GM12873 (cell line): Measurements from ENCODE around the gene ASH1L.

ENCODE experiments used
- TF ChIP-seq, protein P1 (sequence below): IDR thresholded peaks from 2 replicates; pipeline ENCODE4 v1.5.1; 2012; ENCODE audit warnings: low read depth, mild to moderate bottlenecking, moderate library complexity, low read length, control low read depth; ENCODE audit not compliant: insufficient read depth; ENCODE audit errors: missing control alignments

ASH1L gene

DNA sequence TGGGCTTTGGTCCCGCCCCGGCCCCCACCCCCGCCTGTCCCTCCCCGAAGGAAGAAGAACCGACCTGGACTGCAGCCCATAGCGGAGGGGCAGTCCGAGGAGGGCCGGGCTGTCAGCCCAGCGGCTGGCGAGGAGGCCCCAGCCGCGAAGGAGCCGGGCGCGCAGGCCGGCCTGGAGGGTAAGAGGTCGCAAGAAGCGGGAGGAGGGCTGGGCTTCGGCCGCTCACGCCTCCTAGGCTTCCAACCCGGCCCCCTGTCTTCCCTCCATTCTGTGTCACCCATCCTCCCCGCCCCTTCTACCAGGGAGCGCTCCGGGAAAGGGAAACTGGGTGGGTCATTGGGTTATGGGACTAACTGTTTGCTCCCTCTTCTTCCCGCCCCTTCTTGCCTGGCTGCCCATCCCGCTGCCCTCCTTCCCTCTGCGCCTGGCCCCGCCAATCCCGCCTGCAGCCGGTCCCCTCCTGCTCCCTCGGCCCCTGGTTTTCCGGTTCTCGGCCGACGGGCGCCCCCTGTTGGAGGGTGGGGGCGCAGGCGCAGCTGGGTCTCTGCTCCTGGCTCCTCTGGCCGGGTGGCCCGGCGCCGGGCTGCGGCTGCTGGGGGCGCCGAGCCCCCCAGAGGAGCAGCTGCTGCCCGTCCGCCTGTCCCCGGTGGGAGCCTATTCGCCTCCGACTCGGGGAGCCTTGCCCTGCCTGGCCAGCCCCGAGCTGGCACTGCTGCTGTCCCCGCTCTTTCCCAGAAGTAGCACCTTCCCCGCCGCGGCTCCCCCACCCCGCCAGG is 239.5 kb downstream of the ASH1L start:
- TF ChIP-seq, protein P1, sequence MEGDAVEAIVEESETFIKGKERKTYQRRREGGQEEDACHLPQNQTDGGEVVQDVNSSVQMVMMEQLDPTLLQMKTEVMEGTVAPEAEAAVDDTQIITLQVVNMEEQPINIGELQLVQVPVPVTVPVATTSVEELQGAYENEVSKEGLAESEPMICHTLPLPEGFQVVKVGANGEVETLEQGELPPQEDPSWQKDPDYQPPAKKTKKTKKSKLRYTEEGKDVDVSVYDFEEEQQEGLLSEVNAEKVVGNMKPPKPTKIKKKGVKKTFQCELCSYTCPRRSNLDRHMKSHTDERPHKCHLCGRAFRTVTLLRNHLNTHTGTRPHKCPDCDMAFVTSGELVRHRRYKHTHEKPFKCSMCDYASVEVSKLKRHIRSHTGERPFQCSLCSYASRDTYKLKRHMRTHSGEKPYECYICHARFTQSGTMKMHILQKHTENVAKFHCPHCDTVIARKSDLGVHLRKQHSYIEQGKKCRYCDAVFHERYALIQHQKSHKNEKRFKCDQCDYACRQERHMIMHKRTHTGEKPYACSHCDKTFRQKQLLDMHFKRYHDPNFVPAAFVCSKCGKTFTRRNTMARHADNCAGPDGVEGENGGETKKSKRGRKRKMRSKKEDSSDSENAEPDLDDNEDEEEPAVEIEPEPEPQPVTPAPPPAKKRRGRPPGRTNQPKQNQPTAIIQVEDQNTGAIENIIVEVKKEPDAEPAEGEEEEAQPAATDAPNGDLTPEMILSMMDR = peak; percentile 90

DNA sequence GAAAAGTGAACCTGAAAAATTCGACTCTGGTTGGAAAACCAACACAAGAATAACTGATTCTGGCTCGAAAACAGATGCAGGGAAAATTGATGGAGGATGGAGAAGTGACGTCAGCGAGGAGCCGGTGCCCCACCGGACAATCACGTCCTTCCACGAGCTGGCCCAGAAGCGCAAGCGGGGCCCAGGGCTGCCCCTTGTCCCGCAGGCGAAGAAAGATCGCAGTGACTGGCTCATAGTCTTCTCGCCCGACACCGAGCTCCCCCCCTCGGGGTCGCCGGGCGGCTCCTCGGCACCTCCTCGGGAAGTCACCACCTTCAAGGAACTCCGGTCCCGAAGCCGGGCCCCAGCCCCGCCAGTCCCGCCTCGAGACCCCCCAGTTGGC is 240.0 kb downstream of the ASH1L start:
- TF ChIP-seq, protein P1 = no peak

DNA sequence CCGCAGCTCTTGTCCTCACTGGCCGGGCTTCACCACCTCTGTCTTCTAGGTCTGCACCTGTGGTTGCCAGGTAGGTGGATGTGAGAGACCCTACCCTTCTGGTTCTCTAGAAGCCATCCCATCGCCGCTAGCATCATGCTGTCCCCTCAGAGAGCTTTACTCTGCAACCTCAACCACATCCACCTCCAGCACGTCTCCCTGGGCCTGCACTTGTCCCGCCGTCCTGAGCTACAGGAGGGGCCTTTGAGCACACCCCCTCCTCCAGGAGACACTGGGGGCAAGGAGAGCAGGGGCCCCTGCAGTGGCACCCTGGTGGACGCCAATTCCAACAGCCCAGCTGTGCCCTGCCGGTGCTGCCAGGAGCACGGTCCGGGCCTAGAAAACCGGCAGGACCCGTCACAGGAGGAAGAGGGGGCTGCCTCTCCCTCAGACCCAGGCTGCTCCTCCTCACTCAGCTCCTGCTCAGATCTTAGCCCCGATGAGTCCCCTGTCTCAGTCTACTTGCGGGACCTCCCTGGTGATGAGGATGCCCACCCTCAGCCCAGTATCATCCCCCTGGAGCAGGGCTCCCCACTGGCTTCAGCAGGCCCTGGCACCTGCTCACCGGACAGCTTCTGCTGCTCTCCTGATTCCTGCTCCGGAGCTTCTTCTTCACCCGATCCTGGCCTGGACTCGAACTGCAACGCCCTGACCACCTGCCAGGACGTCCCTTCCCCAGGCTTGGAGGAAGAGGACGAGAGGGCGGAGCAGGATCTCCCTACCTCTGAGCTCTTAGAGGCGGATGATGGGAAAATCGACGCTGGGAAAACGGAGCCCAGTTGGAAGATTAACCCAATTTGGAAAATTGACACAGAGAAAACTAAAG is 240.7 kb downstream of the ASH1L start:
- TF ChIP-seq, protein P1 = no peak

DNA sequence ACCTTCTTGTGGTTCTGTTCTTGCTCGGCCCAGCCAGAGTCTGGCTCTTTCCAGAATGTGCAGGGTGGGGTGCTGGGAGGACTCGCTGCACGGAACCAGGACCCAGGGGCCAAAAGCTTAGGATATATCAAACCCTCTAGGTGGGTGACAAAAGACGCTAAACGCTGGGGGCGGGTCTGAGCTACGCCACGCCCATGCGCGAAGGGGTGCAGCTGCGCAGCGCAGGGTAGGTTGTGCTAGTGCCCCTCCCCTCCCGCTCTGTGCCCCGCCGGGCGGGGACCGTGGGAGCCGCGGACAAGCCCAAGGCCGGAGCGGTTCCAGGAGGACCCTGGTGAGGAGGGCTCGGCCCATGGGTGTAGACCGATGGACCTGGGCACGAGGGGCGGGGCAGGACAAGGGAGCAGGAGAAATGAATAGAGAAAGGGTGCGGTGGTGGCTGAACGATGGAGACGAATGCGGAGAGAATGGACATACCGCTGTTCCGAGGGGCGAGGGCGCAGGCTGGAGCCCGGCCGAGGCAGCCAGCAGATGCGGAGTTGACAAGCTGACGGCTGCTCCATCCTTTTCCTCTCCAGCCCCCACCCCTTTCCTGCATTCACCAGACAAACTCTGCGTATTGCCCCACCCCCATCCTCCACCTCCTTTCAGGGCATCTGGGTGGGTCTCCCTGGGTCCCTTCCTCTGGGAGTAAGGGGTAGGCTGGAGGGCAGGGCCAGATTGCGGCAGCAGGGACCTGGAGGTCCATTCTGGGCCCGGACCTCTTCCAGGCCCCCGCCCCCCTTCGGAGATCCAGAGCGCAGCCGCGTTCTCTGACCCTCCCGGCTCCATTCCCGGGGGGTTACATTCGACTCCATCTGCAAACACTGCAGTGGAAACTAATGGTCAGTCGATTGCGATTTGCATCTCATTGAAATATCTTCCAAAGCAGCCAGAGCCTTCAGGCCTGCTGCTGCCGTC is 241.7 kb downstream of the ASH1L start, which contains the start of gene RUSC1:
Gene RUSC1 (plus strand): TSS at position 234 of the 957 bp plus-strand sequence. CDS start 880 bp downstream, outside the sequence.
- TF ChIP-seq, protein P1 = no peak

DNA sequence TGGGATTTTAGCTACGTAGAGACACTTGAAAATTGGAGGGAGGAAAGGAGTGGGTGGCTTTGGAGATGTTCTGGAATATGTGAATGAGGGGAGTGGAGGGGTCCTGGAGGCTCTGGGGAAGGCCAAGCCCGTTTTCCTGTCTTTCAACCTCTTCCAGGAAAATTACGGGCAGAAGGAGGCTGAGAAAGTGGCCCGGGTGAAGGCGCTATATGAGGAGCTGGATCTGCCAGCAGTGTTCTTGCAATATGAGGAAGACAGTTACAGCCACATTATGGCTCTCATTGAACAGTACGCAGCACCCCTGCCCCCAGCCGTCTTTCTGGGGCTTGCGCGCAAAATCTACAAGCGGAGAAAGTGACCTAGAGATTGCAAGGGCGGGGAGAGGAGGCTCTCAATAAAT is 242.4 kb downstream of the ASH1L start:
- TF ChIP-seq, protein P1 = no peak

DNA sequence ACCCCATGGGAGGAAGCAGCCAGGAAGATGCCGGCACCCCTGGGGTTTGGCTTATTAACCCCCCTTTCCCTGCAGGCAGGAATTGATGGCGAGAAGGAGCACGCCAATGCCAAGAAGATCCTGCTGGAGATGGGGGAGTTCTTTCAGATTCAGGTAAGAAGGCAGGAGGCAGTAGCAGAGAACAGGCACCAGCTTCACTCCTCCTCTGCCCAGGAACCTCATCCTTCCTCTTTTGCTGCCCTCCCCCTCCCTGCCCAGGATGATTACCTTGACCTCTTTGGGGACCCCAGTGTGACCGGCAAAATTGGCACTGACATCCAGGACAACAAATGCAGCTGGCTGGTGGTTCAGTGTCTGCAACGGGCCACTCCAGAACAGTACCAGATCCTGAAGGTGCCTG is 243.1 kb downstream of the ASH1L start:
- TF ChIP-seq, protein P1 = no peak

DNA sequence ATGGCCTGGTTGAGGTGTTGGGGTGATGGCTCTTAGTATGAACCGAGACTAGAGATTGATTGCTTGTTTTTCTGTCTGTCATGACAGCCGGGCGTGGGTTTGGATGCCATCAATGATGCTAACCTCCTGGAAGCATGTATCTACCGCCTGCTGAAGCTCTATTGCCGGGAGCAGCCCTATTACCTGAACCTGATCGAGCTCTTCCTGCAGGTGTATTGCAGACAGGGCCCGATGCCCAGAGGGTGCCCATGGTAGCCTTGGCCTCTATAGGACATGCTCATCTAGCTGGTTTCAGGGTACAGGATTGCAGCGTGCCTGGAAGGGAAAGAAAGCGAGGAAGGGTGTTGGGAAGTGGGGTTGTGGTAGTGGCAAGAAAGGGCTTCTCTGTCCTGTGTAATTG is 244.5 kb downstream of the ASH1L start:
- TF ChIP-seq, protein P1 = no peak
